ENCODE data around the gene PHLDA3. TPM values are rescaled to one million over a fixed set of nuclear protein-coding genes. Genes with fewer than 3 reads are reported as not detected.

The PHLDA3 gene
- total RNA-seq, 1 donor from 2014 or later: 0.18 TPM

GRCh38 chr1:201420608-201421002 is 48.4 kb downstream of the PHLDA3 start:
- POLR2A ChIA-PET: no interaction called here
- no peak overlapping the region for H3K4me3 Mint-ChIP-seq
- ATAC-seq (ENCODE audit: low read depth) (no peak), DNase-seq (no peak)
- no peaks in the 10 kb centered on the region for H3K4me1 Mint-ChIP-seq
- intact Hi-C loops (cut with micrococcal nuclease): no loop called here
- no peak overlapping the region for H3K27ac Mint-ChIP-seq
- H3K9me3 Mint-ChIP-seq: no peaks in the 10 kb centered on the region
- no peaks in the 10 kb centered on the region for H3K36me3 Mint-ChIP-seq (ENCODE audit: low read depth)
- CTCF ChIA-PET: no interaction called here
- H3K27me3 Mint-ChIP-seq: peaks cover 9% of the 10 kb centered on the region
- TF ChIP-seq CTCF (IDR thresholded peaks at IDR 0.05): no peak

- ChIA-PET POLR2A (no interaction called here), CTCF (no interaction called here)
- TF ChIP-seq CTCF (IDR thresholded peaks at IDR 0.05): no peak
- H3K27me3 Mint-ChIP-seq: peaks cover 10% of the 10 kb centered on the region
- no peaks in the 10 kb centered on the region for H3K9me3 Mint-ChIP-seq
- H3K36me3 Mint-ChIP-seq (ENCODE audit: low read depth): no peaks in the 10 kb centered on the region
- no peak overlapping the region for H3K4me3 Mint-ChIP-seq
- DNase-seq (no peak), ATAC-seq (ENCODE audit: low read depth) (no peak)
- H3K27ac Mint-ChIP-seq: no peak overlapping the region
- intact Hi-C loops (cut with micrococcal nuclease): no loop called here
- no peaks in the 10 kb centered on the region for H3K4me1 Mint-ChIP-seq
Observed at GRCh38 chr1:201419746-201420607, 49.0 kb downstream of the PHLDA3 start.

- CTCF ChIA-PET: no interaction called here
Observed at GRCh38 chr1:201419256-201419655, 49.7 kb downstream of the PHLDA3 start.

GRCh38 chr1:201418461-201418860 is 50.5 kb downstream of the PHLDA3 start:
- H3K27me3 Mint-ChIP-seq: peaks cover 11% of the 10 kb centered on the region

More at GRCh38 chr1:201419256-201419655, 49.7 kb downstream of the PHLDA3 start:
- Mint-ChIP-seq H3K27ac (no peak overlapping the region), H3K36me3 (ENCODE audit: low read depth) (no peaks in the 10 kb centered on the region), H3K9me3 (no peaks in the 10 kb centered on the region), H3K27me3 (peaks cover 11% of the 10 kb centered on the region), H3K4me3 (no peak overlapping the region), H3K4me1 (no peaks in the 10 kb centered on the region)
- POLR2A ChIA-PET: no interaction called here
- DNase-seq (no peak), ATAC-seq (ENCODE audit: low read depth) (no peak)
- intact Hi-C loops (cut with micrococcal nuclease): no loop called here
- TF ChIP-seq CTCF (IDR thresholded peaks at IDR 0.05): no peak

More at GRCh38 chr1:201418461-201418860, 50.5 kb downstream of the PHLDA3 start:
- Mint-ChIP-seq H3K9me3 (no peaks in the 10 kb centered on the region), H3K4me3 (no peak overlapping the region), H3K27ac (no peak overlapping the region), H3K4me1 (no peaks in the 10 kb centered on the region), H3K36me3 (ENCODE audit: low read depth) (no peaks in the 10 kb centered on the region)
- ATAC-seq (ENCODE audit: low read depth) (no peak), DNase-seq (no peak)
- CTCF ChIA-PET: no interaction called here
- POLR2A ChIA-PET: no interaction called here
- intact Hi-C loops (cut with micrococcal nuclease): no loop called here
- TF ChIP-seq CTCF (IDR thresholded peaks at IDR 0.05): no peak

Other genes with a start within 250 kb of the PHLDA3 start
- gene PKP1, start 185.7 kb downstream of the PHLDA3 start, total RNA-seq: not detected in 2 replicates
- gene TNNT2, start 91.5 kb downstream of the PHLDA3 start, total RNA-seq: not detected in 2 replicates
- 0.10 TPM in 1 of 2 replicates, not detected in the other for gene LAD1, start 69.9 kb downstream of the PHLDA3 start, total RNA-seq
- not detected in 2 replicates for gene TNNI1, start 47.5 kb downstream of the PHLDA3 start, total RNA-seq
- 29.0 and 29.5 TPM in 2 replicates for gene CSRP1, start 37.9 kb upstream of the PHLDA3 start, total RNA-seq
- 2.0 and 2.3 TPM in 2 replicates for gene NAV1, start 69.9 kb upstream of the PHLDA3 start, total RNA-seq

Measured in activated B cell treated with CpG ODN at 0.5 μM for 24 hours (primary cell).